A549 treated with AZD2906 at 1 μM for 4 hours (cell line): Measurements from ENCODE around the gene ANKEF1. TPM values are rescaled to one million over a fixed set of nuclear protein-coding genes. Genes with fewer than 3 reads are reported as not detected.

Experiments
- total RNA-seq: library from RNA; stranded (reverse); fragments of 200-300 nt; extraction: Qiagen RNA extraction; gene quantifications from 5 replicates; pipeline ENCODE4 v1.2.3, GENCODE V29; 2022

The ANKEF1 gene
- 5.1 to 5.9 TPM (median 5.5 TPM) in 5 replicates for total RNA-seq

GRCh38 chr20:10034717-10035571, at the start of gene ANKEF1:
TSS of gene ANKEF1 (plus strand) at chr20:10034987. CDS start at chr20:10038302, 3,315 bp downstream.

Other genes with a start within 250 kb of the ANKEF1 start
- gene PAK5, start 195.9 kb upstream of the ANKEF1 start, total RNA-seq = not detected in 5 replicates
- 13.3 to 18.4 TPM (median 16.2 TPM) in 5 replicates for gene SNAP25, start 183.8 kb downstream of the ANKEF1 start, total RNA-seq